ENCODE data around the gene HAGHL.

- no peak for TF ChIP-seq CTCF (conservative IDR thresholded peaks at IDR 0.05; ENCODE audit: low read depth in 2 of 2)
- TF ChIP-seq POLR2AphosphoS5 (IDR thresholded peaks at IDR 0.05; ENCODE audit: low read depth), result no peak
- no peak for TF ChIP-seq REST (IDR thresholded peaks at IDR 0.05; ENCODE audit: unreplicated experiment)
- no peak for TF ChIP-seq EZH2phosphoT487 (IDR thresholded peaks at IDR 0.05; ENCODE audit: unreplicated experiment)
- TF ChIP-seq EZH2 (IDR thresholded peaks at IDR 0.05; ENCODE audit: low read depth, unreplicated experiment), result no peak
- TF ChIP-seq CREB1 (CRISPR knock-in tag; IDR thresholded peaks at IDR 0.05; ENCODE audit: low read depth), result no peak
These were observed 39.4 kb upstream of the HAGHL start for GRCh38 chr16:687499-687898.
